MM.1S (cell line): ENCODE data around the gene SLC45A1.

Experiments used
- CTCF ChIP-seq: fragments of 300-600 bp; sonication (generic); IDR thresholded peaks from 2 replicates; pipeline ENCODE4 v1.5.1; 2016; ENCODE audit warnings: antibody characterized with exemption, low read length, mixed read lengths
- EZH2 ChIP-seq: fragments of 300-600 bp; sonication (generic); optimal IDR thresholded peaks from 2 replicates; pipeline ENCODE3; 2017; ENCODE audit warnings: low read depth, mild to moderate bottlenecking, antibody characterized with exemption, low read length, mixed read lengths
- EZH2phosphoT487 ChIP-seq: fragments of 300-600 bp; sonication (generic); IDR thresholded peaks from 2 replicates; pipeline ENCODE4 v1.6.1; 2018; ENCODE audit warnings: antibody characterized with exemption, low read length

- TF ChIP-seq CTCF, result no peak
- no peak for TF ChIP-seq EZH2phosphoT487
- no peak for TF ChIP-seq EZH2
Measured at GRCh38 chr1:8321612-8322011, 3.7 kb downstream of the SLC45A1 start.
